Fibroblast of peridontal ligament (primary cell): Measurements from ENCODE around the gene RPS14.

Source experiments
- DNase-seq: peaks from one replicate; pipeline ENCODE4 v3.0.0-alpha.2; 2010; ENCODE audit errors: extremely low read depth

The RPS14 gene

GRCh38 chr5:150400316-150401075 lies 49.0 kb downstream of the RPS14 start:
- DNase-seq = no peak

- DNase-seq = peak; percentile 61
Measured at GRCh38 chr5:150399524-150400211, 49.9 kb downstream of the RPS14 start.

- no peak for DNase-seq
Measured at GRCh38 chr5:150398722-150399523, 50.6 kb downstream of the RPS14 start.

DNA sequence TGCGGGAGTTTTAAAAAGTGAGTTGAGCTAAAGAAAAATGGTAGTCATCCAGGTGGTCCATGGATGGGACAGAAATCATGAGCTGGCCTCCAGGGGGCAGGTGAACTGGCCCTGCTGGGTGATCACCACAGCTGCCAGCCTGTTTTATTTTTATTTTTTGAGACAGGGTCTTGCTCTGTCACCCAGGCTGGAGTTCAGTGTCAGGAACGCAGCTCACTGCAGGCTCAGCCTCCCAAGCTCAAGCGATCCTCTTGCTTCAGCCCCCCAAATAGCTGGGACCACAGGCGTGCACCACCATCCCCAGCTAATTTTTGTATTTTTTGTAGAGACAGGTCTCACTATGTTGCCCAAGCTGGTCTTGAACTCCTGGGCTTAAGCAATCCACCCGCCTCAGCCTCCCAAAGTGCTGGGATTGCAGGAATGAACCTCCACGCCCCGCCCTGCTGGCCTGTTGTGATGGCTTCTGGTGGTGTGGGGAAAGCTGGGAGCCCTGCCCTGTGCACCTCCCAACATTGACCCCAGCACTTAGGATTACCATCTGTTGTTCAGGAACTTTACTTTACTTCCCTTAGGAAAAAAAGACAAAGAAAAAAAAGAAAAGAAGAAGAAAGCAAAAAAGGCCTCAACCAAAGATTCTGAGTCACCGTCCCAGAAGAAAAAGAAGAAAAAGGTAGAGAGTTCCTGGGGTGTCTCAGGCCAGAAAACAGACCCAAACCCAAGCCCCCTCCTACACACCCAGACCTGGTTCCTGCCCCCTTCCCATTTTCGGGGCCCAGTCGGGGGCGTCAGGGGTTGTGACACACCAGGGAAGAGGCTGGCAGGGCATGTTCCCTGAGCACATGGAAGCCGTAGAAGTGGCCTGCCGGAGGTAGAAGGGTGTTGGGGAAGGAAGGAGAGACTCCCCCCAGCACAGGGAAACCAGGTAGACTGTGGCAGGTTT lies 51.5 kb downstream of the RPS14 start:
- DNase-seq = no peak

- DNase-seq = no peak
Measured at GRCh38 chr5:150397146-150397781, 52.3 kb downstream of the RPS14 start.

- no peak for DNase-seq
Measured at GRCh38 chr5:150396267-150396666, 53.3 kb downstream of the RPS14 start.

DNA sequence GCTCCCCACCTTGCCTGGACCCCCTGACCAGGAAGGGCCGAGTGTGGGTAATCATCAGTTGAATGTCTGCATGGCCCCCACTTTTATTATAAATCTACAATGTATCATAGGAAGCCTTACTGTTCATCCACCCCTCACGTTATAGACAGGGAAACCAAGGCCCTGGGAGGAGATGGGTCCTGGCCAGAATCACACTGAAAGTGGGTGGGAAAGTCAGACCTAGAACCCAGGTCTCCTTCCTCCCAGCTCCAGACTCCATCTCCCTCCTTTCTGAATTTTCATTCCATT lies 53.9 kb downstream of the RPS14 start:
- no peak for DNase-seq

DNA sequence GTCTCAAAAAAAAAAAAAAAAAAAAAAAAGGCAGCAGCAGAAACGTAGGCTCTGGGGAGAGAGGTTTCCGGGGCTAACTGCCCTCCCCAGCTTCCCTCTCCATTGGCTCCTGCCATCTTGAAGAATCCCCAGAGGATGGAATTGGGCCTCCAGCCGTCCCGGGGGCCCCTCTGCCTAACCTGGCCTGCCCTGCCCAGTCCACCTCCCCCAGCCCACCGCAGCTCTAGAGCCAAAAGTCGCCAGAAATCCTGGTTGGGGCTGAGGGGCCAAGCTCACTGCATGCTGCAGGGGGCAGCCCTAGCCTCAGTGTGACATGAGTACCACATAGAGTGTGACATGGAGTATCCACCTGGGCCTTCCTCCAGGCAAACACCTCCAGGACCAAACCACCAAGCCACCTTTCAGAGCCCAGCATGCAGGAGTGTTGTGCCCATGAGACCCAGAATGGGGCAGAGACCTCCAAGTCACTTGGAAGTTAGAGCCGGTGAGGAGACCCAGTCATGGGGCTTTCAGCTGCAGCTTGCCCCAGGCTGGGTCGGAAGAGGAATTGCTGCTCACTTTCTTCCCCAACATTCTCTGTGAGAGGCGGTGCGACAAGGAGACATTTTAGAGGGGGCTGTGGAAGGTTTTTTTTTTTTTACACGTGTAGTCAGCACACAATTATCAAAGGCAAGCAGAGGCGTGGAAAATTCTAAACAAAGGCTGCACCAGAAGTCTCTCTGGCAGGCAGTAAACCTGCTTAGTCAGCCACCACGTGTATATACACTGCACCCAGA lies 54.4 kb downstream of the RPS14 start:
- DNase-seq = no peak

GRCh38 chr5:150394131-150394530 lies 55.4 kb downstream of the RPS14 start:
- DNase-seq = no peak

- no peak for DNase-seq
Measured at GRCh38 chr5:150393096-150393645, 56.4 kb downstream of the RPS14 start.

DNA sequence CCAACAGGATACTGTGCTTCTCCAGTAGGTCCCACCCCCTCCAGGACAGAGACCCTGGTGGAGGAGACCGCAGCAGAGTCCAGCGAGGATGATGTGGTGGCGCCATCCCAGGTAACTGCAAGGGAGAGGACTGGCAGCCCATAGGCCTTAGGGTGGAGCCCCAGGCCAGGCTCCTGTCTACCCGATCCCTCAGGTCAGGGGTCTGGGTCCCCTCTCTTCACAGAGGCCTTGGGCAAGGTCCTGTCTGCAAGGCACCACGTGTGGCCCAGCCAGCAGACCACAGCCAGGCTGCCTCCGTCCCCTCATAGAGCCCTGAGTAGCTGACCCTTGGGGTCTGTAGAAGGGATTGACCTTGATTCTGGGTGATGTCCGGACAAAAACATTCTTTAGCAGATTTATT lies 56.9 kb downstream of the RPS14 start:
- DNase-seq = no peak
